Heart left ventricle (tissue), 13 donors: ENCODE results near the gene TAOK1.

Source experiments
- POLR2A ChIP-seq, 2 donors: fragments of 450-650 bp; IDR thresholded peaks; one replicate each; pipeline ENCODE4 v1.6.1; 2017; ENCODE audit warnings: antibody characterized with exemption in 2 of 2, mild to moderate bottlenecking in 2 of 2, moderate library complexity in 2 of 2
- TF ChIP-seq, protein P1 (sequence below), 12 donors: fragments of 200-600 bp; sonication (generic) in 4 of 12; IDR thresholded peaks; one replicate each; pipeline versions ENCODE4 v1.5.0 to v1.8.0; 2018 to 2022; ENCODE audit warnings: antibody characterized with exemption in 12 of 12, mild to moderate bottlenecking in 5 of 12
- donor health status: ischemic (EF 13 %, LVEDD 7.1; RV severe dilation, severe dysfunction).
- donor health status: DM: no; HTN: yes; CAD: no.
- donor health status: DM: no; HTN: no; CAD: no.
- donor health status: ischemic (EF 25% LVEDD 6.9; RV normal size, moderate dysfunction).
- donor health status: ischemic (EF 25% LVEDD 5.7; RV mildly dilated, moderate dysfunction).
- donor health status: ischemic (EF 35%, LVEDD 5.7; RV mildly dilated, moderate dysfunction).
- donor health status: nonischemic (EF 11% LVEDD 7.7; RV severe dilation, severe dysfunction).
- donor health status: DM: yes; HTN: yes; CAD: no.
- donor health status: PGD.
- donor health status: ischemic (EF 29% LVEDD 5.4; RV normal size, mild dysfunction).
- donor health status: nonischemic (EF 23%, LVEDD 6.1; RV moderate dilation, normal function).

GRCh38 chr17:29557739-29558116 is 167.6 kb downstream of the TAOK1 start:
- TF ChIP-seq POLR2A (IDR thresholded peaks at IDR 0.05): no peak
- TF ChIP-seq, protein P1, sequence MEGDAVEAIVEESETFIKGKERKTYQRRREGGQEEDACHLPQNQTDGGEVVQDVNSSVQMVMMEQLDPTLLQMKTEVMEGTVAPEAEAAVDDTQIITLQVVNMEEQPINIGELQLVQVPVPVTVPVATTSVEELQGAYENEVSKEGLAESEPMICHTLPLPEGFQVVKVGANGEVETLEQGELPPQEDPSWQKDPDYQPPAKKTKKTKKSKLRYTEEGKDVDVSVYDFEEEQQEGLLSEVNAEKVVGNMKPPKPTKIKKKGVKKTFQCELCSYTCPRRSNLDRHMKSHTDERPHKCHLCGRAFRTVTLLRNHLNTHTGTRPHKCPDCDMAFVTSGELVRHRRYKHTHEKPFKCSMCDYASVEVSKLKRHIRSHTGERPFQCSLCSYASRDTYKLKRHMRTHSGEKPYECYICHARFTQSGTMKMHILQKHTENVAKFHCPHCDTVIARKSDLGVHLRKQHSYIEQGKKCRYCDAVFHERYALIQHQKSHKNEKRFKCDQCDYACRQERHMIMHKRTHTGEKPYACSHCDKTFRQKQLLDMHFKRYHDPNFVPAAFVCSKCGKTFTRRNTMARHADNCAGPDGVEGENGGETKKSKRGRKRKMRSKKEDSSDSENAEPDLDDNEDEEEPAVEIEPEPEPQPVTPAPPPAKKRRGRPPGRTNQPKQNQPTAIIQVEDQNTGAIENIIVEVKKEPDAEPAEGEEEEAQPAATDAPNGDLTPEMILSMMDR (IDR thresholded peaks at IDR 0.05): no peak
